ENCODE results near the gene SEC16A. TPM values are rescaled to one million over a fixed set of nuclear protein-coding genes. Genes with fewer than 3 reads are reported as not detected.

Gene SEC16A
- total and polyA plus RNA-seq, 11 donors = 20.9 to 53.3 (median 29.9) TPM

DNA sequence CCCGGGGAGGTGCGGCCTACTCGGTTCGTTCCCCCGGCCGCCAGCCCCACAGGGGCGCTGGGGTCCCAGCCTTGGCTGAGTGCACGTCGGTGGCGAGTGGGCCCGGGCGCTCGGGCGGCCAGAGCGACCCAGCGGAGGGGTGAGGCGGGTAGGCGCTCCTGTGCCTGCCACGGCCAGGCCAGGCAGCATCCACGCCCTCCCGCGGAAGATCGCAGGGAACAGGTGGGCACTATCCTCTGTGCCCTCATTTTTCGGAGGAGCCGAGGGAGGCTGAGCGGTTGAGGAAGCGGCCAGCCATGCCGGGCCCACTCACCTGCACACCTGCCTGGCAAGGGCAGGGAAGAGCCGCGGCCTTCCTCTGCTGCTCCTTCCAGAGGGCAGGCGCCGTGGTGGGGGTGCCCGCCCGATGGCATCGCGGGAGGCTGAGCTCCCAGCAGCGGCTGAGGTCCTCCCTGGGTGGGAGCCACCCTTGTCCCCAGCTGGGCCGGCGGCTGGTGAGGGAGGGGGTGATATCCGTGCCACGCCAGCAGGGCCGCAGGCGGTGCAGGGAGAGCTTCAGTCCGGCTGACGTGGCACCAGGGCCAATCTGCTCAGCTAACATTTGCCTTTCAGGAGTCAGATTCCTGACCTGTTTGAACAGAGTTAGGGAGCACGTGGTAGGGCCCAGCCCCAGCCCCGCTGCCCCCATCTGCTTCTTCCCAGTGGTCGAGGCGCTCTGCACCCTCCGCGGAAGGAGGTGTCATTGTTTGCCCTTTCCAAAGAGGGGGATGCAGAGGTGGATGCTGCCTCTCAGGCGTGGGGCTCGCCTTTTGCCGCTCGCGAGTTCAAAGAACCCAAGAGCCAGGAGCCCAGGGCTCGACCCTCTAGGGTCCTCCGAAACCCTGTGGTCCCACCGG is 1.6 kb upstream of the SEC16A start:
- no peaks in the 10 kb centered on the region for H3K9me3 ChIP-seq
- ATAC-seq = peak in 2 of 4 donors; percentile 0 to 1
- peak overlapping the region; percentile 25 to 100 (median 60) for H3K4me3 ChIP-seq
- H3K27ac ChIP-seq = peak overlapping the region in 11 of 12 donors; percentile 96 to 100 (median 99)
- no peaks in the 10 kb centered on the region for H3K27me3 ChIP-seq
- WGBS, 4 donors = 39 to 51% (median 42%) methylated on average over 23 to 59 of the region's 59 CpGs
- intact Hi-C loops (cut with DNase I) = loop anchor here (1.0 to 10.0 kb wide), 7 partner anchors 58 to 210 kb away; partner anchors contain the start of gene NOTCH1 (in 2 of the 10)
- TF ChIP-seq POLR2A (IDR thresholded peaks at IDR 0.05) = no peak
- TF ChIP-seq, protein P1, sequence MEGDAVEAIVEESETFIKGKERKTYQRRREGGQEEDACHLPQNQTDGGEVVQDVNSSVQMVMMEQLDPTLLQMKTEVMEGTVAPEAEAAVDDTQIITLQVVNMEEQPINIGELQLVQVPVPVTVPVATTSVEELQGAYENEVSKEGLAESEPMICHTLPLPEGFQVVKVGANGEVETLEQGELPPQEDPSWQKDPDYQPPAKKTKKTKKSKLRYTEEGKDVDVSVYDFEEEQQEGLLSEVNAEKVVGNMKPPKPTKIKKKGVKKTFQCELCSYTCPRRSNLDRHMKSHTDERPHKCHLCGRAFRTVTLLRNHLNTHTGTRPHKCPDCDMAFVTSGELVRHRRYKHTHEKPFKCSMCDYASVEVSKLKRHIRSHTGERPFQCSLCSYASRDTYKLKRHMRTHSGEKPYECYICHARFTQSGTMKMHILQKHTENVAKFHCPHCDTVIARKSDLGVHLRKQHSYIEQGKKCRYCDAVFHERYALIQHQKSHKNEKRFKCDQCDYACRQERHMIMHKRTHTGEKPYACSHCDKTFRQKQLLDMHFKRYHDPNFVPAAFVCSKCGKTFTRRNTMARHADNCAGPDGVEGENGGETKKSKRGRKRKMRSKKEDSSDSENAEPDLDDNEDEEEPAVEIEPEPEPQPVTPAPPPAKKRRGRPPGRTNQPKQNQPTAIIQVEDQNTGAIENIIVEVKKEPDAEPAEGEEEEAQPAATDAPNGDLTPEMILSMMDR (IDR thresholded peaks at IDR 0.05) = no peak
- H3K4me1 ChIP-seq = peaks cover 15 to 42% (median 32%) of the 10 kb centered on the region in 12 donors
- peaks cover 0 to 11% (median 0%) of the 10 kb centered on the region in 9 donors for H3K36me3 ChIP-seq
- DNase-seq = peak in 3 of 5 donors; percentile 46 to 58 (median 48)

DNA sequence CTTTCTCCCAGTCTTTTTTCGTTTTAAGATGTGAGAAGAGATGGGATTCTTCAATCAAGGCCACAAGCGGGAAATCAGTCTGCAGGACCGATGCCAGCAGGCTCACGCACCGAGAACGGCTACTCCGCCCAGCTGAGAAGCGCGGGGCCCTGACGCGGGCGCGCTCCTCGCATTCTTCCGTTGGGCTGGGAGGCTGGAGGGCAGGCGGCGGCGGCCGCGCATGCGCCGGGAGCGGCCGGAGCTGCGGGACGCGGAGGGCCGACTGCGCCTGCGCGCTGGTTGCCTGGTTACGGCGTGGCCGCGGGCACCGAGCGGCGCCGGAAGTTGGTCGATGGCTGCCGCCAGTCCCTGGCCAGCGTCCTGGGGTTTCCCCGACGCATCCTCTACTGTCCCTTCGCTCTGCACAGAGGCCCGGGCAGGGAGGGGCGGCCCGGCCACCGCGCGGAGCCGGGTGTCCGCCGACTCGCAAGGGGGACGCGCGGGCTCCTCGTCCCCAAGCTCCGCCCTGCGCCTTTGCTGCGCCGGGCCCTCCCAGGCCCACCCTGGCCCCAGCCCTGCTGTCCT is 831 bp upstream of the SEC16A start:
- H3K36me3 ChIP-seq = peaks cover 0 to 18% (median 2%) of the 10 kb centered on the region in 9 donors
- TF ChIP-seq, protein P1 (IDR thresholded peaks at IDR 0.05) = no peak
- peak in 1 of 2 donors; percentile 75 for TF ChIP-seq POLR2A (IDR thresholded peaks at IDR 0.05)
- H3K4me1 ChIP-seq = peaks cover 15 to 41% (median 31%) of the 10 kb centered on the region in 12 donors
- H3K27ac ChIP-seq = peak overlapping the region; percentile 90 to 100 (median 99)
- intact Hi-C loops (cut with DNase I) = loop anchor here in 6 of 10 donors (1.0 to 10.0 kb wide), 7 partner anchors 61 to 307 kb away; partner anchors contain the start of genes NOTCH1 (in 2 of the 6) and TMEM141 (in 1 of the 6)
- H3K4me3 ChIP-seq = peak overlapping the region; percentile 25 to 100 (median 60)
- no peaks in the 10 kb centered on the region for H3K9me3 ChIP-seq
- no peaks in the 10 kb centered on the region for H3K27me3 ChIP-seq
- WGBS, 4 donors = 0 to 2% (median 1%) methylated on average over 17 to 63 of the region's 63 CpGs
- DNase-seq (peak; percentile 93 to 98 (median 94)), ATAC-seq (peak; percentile 25 to 66 (median 56))

DNA sequence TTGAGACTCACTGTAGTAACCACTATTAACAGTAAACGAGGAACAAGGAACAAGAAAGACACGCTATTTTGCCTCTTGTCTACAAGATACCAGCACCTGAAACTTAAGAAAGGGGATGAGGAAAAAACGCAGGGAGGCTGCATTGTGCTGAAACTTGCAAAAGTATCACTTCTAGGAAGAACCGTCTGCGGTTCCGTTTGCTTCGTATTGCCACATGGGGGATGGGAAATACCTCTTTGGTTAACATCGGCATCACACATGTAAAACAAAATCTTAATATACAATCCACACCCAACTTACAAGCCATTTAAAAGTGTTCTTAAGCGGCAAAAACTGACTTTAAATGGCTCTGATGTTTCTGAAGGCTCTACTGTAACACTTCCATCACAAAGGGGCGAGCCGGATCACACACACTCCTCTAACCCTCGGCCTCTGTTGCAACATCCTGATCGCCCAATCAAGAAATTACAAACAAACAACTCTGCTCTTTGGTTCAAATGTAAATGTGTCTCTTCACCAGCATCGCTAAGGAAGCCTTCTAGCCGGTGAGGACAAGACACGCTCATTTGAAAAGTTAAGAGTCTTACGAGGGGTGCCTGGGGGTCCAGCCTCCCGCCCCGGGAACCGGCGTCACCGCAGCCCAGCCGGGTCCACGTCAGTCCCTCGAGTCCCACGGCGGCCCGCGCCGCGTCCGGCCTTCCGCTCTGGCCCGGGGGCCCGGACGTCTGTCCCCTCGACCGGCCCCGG is 621 bp downstream of the SEC16A start:
- Histone ChIP-seq H3K4me1 (peaks cover 13 to 36% (median 26%) of the 10 kb centered on the region in 12 donors), H3K4me3 (peak overlapping the region; percentile 72 to 100 (median 94)), H3K27ac (peak overlapping the region; percentile 90 to 100 (median 97)), H3K36me3 (peaks cover 0 to 32% (median 15%) of the 10 kb centered on the region in 9 donors), H3K9me3 (no peaks in the 10 kb centered on the region), H3K27me3 (no peaks in the 10 kb centered on the region)
- intact Hi-C loops (cut with DNase I) = loop anchor here in 6 of 10 donors (2.0 to 10.0 kb wide), 4 partner anchors 63 to 309 kb away; partner anchors contain the start of genes NOTCH1 (in 2 of the 6) and TMEM141 (in 1 of the 6)
- DNase-seq (no peak), ATAC-seq (no peak)
- 1 to 3% (median 2%) methylated on average over 17 to 39 of the region's 39 CpGs for WGBS, 4 donors
- no peak for TF ChIP-seq POLR2A (IDR thresholded peaks at IDR 0.05)
- TF ChIP-seq, protein P1 (IDR thresholded peaks at IDR 0.05) = no peak
